H9 (cell line): Measurements from ENCODE around the gene CCSER1. TPM values are rescaled to one million over a fixed set of nuclear protein-coding genes. Genes with fewer than 3 reads are reported as not detected.

Experiments
- DNase-seq: peaks from one replicate; pipeline ENCODE4 v3.0.0-alpha.2; 2017
- H2AFZ ChIP-seq: one replicate; pipeline ENCODE4 v1.6.1; 2013; ENCODE audit warnings: mild to moderate bottlenecking, low read length, control low read depth, moderate library complexity
- H2AK5ac ChIP-seq: 2 replicates; pipeline ENCODE4 v1.6.1; 2013; ENCODE audit warnings: low read length, control low read depth, mixed read lengths; ENCODE audit not compliant: insufficient read length
- H2BK120ac ChIP-seq: one replicate; pipeline ENCODE4 v1.6.1; 2013; ENCODE audit warnings: low read depth, mild to moderate bottlenecking, low read length, control low read depth, inconsistent platforms; ENCODE audit not compliant: poor library complexity, severe bottlenecking
- H2BK12ac ChIP-seq: 2 replicates; pipeline ENCODE4 v1.6.1; 2013; ENCODE audit warnings: low read length, control low read depth, mixed read lengths, low read depth; ENCODE audit not compliant: insufficient read length
- H2BK15ac ChIP-seq: 2 replicates; pipeline ENCODE4 v1.6.1; 2013; ENCODE audit warnings: low read depth, low read length, control low read depth
- H2BK20ac ChIP-seq: one replicate; pipeline ENCODE4 v1.6.1; 2013; ENCODE audit warnings: low read depth, mild to moderate bottlenecking, low read length, control low read depth, inconsistent platforms; ENCODE audit not compliant: poor library complexity, severe bottlenecking
- H2BK5ac ChIP-seq: 2 replicates; pipeline ENCODE4 v1.6.1; 2013; ENCODE audit warnings: low read length, control low read depth, mixed read lengths; ENCODE audit not compliant: insufficient read length
- H3K14ac ChIP-seq: 2 replicates; pipeline ENCODE4 v1.6.1; 2013; ENCODE audit warnings: low read length, control low read depth; ENCODE audit not compliant: insufficient read depth
- H3K18ac ChIP-seq: 2 replicates; pipeline ENCODE4 v1.6.1; 2013; ENCODE audit warnings: low read depth, mild to moderate bottlenecking, mixed read lengths, low read length, control low read depth; ENCODE audit not compliant: insufficient read length
- H3K23ac ChIP-seq: 2 replicates; pipeline ENCODE4 v1.6.1; 2013; ENCODE audit warnings: low read length, control low read depth, mixed read lengths, low read depth; ENCODE audit not compliant: insufficient read length
- H3K23me2 ChIP-seq: 2 replicates; pipeline ENCODE4 v1.6.1; 2013; ENCODE audit warnings: low read depth, mild to moderate bottlenecking, mixed read lengths, low read length, control low read depth; ENCODE audit not compliant: insufficient read length, poor library complexity, severe bottlenecking
- H3K27ac ChIP-seq: 2 replicates; pipeline ENCODE4 v1.5.1; 2013; ENCODE audit warnings: low read length, control low read depth, mixed read lengths, low read depth; ENCODE audit not compliant: insufficient read length
- H3K27me3 ChIP-seq: 2 replicates; pipeline ENCODE4 v1.6.1; 2013; ENCODE audit warnings: low read length, control low read depth, inconsistent platforms; ENCODE audit not compliant: insufficient read depth
- H3K4ac ChIP-seq: 2 replicates; pipeline ENCODE4 v1.6.1; 2013; ENCODE audit warnings: low read depth, mild to moderate bottlenecking, control low read depth, inconsistent platforms, low read length, moderate library complexity
- H3K4me1 ChIP-seq: 2 replicates; pipeline ENCODE4 v1.6.1; 2013; ENCODE audit warnings: low read length, control low read depth, inconsistent platforms; ENCODE audit not compliant: insufficient read depth
- H3K4me2 ChIP-seq: 2 replicates; pipeline ENCODE4 v1.6.1; 2013; ENCODE audit warnings: low read length, control low read depth, mixed read lengths; ENCODE audit not compliant: insufficient read length, insufficient read depth
- H3K56ac ChIP-seq: 2 replicates; pipeline ENCODE4 v1.6.1; 2013; ENCODE audit warnings: low read depth, mild to moderate bottlenecking, mixed read lengths, low read length, control low read depth; ENCODE audit not compliant: insufficient read length
- H3K79me1 ChIP-seq: 2 replicates; pipeline ENCODE4 v1.6.1; 2013; ENCODE audit warnings: low read depth, mild to moderate bottlenecking, moderate library complexity, low read length, control low read depth, inconsistent platforms; ENCODE audit not compliant: insufficient read depth, poor library complexity, severe bottlenecking
- H3K79me2 ChIP-seq: 2 replicates; pipeline ENCODE4 v1.6.1; 2013; ENCODE audit warnings: low read length, control low read depth, inconsistent platforms; ENCODE audit not compliant: insufficient read depth
- H3K9ac ChIP-seq: 2 replicates; pipeline ENCODE4 v1.6.1; 2013; ENCODE audit warnings: low read length, control low read depth, mixed read lengths; ENCODE audit not compliant: insufficient read length; ENCODE audit errors: extremely low read depth
- H3K9me3 ChIP-seq: one replicate; pipeline ENCODE4 v1.6.1; 2013; ENCODE audit warnings: low read depth, low read length, inconsistent platforms; ENCODE audit not compliant: control insufficient read depth
- H3T11ph ChIP-seq: one replicate; pipeline ENCODE4 v1.6.1; 2013; ENCODE audit warnings: mild to moderate bottlenecking, low read length, control low read depth, inconsistent platforms
- H4K20me1 ChIP-seq: one replicate; pipeline ENCODE4 v1.6.1; 2013; ENCODE audit not compliant: control insufficient read depth, insufficient read length, insufficient read depth
- H4K5ac ChIP-seq: 2 replicates; pipeline ENCODE4 v1.6.1; 2013; ENCODE audit warnings: low read depth, mild to moderate bottlenecking, mixed read lengths, low read length, control low read depth; ENCODE audit not compliant: insufficient read length
- H4K8ac ChIP-seq: replicated peaks from 2 replicates; pipeline ENCODE4 v1.6.1; 2013; ENCODE audit warnings: low read length, control low read depth, mixed read lengths, low read depth; ENCODE audit not compliant: insufficient read length
- H4K91ac ChIP-seq: 2 replicates; pipeline ENCODE4 v1.6.1; 2013; ENCODE audit warnings: low read depth, mild to moderate bottlenecking, moderate library complexity, mixed read lengths, low read length, control low read depth; ENCODE audit not compliant: insufficient read length
- H3K27ac Mint-ChIP-seq, 3 experiments: 2 replicates in 2 of 3; 3 replicates in 1 of 3; pipeline ENCODE4 v1.8.0; 2020 to 2021; ENCODE audit warnings: mixed read lengths in 3 of 3, mild to moderate bottlenecking in 1 of 3, moderate library complexity in 1 of 3
- H3K27me3 Mint-ChIP-seq: 2 replicates; pipeline ENCODE4 v1.8.0; 2021; ENCODE audit warnings: low read depth, mild to moderate bottlenecking, moderate library complexity, mixed read lengths
- H3K36me3 Mint-ChIP-seq, 3 experiments: 2 replicates in 2 of 3; 3 replicates in 1 of 3; pipeline ENCODE4 v1.8.0; 2020 to 2021; ENCODE audit warnings: low read depth in 3 of 3, mixed read lengths in 3 of 3; ENCODE audit not compliant: insufficient read depth in 1 of 3
- H3K4me1 Mint-ChIP-seq, 2 experiments: 2 replicates each; pipeline ENCODE4 v1.8.0; 2020; ENCODE audit warnings: mixed read lengths in 2 of 2
- H3K4me3 Mint-ChIP-seq, 2 experiments: 2 replicates in 1 of 2; 3 replicates in 1 of 2; pipeline ENCODE4 v1.8.0; 2020 to 2021; ENCODE audit warnings: mild to moderate bottlenecking in 2 of 2, mixed read lengths in 2 of 2, moderate library complexity in 1 of 2
- H3K9me3 Mint-ChIP-seq, 2 experiments: 2 replicates in 1 of 2; 3 replicates in 1 of 2; pipeline ENCODE4 v1.8.0; 2020; ENCODE audit warnings: mild to moderate bottlenecking in 2 of 2, mixed read lengths in 2 of 2, moderate library complexity in 1 of 2
- CTCF ChIP-seq: fragments of 200-600 bp; sonication (generic); conservative IDR thresholded peaks from 3 replicates; pipeline ENCODE4 v1.8.0; 2021; ENCODE audit warnings: antibody characterized with exemption, mild to moderate bottlenecking
- total RNA-seq: library from RNA; stranded (reverse); gene quantifications from 2 replicates; pipeline ENCODE4 v1.2.1, GENCODE V29; 2021

The CCSER1 gene
- total RNA-seq, 1 experiment from 2014 or later: 0.37 TPM

- no peak overlapping the region for H2BK120ac ChIP-seq
- H2BK20ac ChIP-seq: no peak overlapping the region
- H2BK15ac ChIP-seq: no peak overlapping the region
- H3K56ac ChIP-seq: no peak overlapping the region
- no peaks in the 10 kb centered on the region for H3K27me3 ChIP-seq
- Mint-ChIP-seq H3K27ac (no peak overlapping the region), H3K4me1 (peaks cover 19 to 20% of the 10 kb centered on the region in 2 experiments), H3K4me3 (no peak overlapping the region), H3K36me3 (peaks cover 0 to 11% (median 0%) of the 10 kb centered on the region in 3 experiments; a peak in 3 of 7 replicates), H3K27me3 (no peaks in the 10 kb centered on the region), H3K9me3 (peaks cover 4 to 5% of the 10 kb centered on the region in 2 experiments; a peak in 1 of 5 replicates)
- no peaks in the 10 kb centered on the region for H3K79me2 ChIP-seq
- H2AK5ac ChIP-seq: no peak overlapping the region
- no peak overlapping the region for H4K8ac ChIP-seq
- H3K9me3 ChIP-seq: no peaks in the 10 kb centered on the region
- H2BK5ac ChIP-seq: no peak overlapping the region
- H3K9ac ChIP-seq: no peak overlapping the region
- no peak overlapping the region for H2BK12ac ChIP-seq
- no peaks in the 10 kb centered on the region for H3K79me1 ChIP-seq
- no peak overlapping the region for H3K18ac ChIP-seq
- no peaks in the 10 kb centered on the region for H4K20me1 ChIP-seq
- no peaks in the 10 kb centered on the region for H3K4me1 ChIP-seq
- H3K14ac ChIP-seq: no peak overlapping the region
- no peak for TF ChIP-seq CTCF
- H3T11ph ChIP-seq: no peak overlapping the region
- H2AFZ ChIP-seq: no peak overlapping the region
- no peak overlapping the region for H4K91ac ChIP-seq
- no peak for DNase-seq
- H4K5ac ChIP-seq: no peak overlapping the region
- H3K23ac ChIP-seq: no peak overlapping the region
- H3K23me2 ChIP-seq: no peaks in the 10 kb centered on the region
- H3K27ac ChIP-seq: no peak overlapping the region
- H3K4me2 ChIP-seq: no peak overlapping the region
- H3K4ac ChIP-seq: no peak overlapping the region
Observed at GRCh38 chr4:90540536-90540935, 413.3 kb downstream of the CCSER1 start.
